Loucy (cell line): ENCODE results near the gene MPO.

Experiments
- H2AFZ ChIP-seq: fragments of 200-600 bp; sonication (generic); 2 replicates; pipeline ENCODE4 v1.6.0; 2016; ENCODE audit warnings: antibody characterized with exemption, mild to moderate bottlenecking, low read length, moderate library complexity
- H3F3A ChIP-seq: fragments of 200-600 bp; 2 replicates; pipeline ENCODE4 v1.6.0; 2016; ENCODE audit warnings: antibody characterized with exemption, low read depth, mild to moderate bottlenecking
- H3K27me3 ChIP-seq: fragments of 200-600 bp; sonication (generic); 2 replicates; pipeline ENCODE4 v1.6.1; 2014; ENCODE audit warnings: low read length, mild to moderate bottlenecking; ENCODE audit not compliant: insufficient read depth, poor library complexity, severe bottlenecking
- H3K36me3 ChIP-seq: fragments of 200-600 bp; sonication (generic); 2 replicates; pipeline ENCODE4 v1.6.1; 2016; ENCODE audit warnings: low read length; ENCODE audit not compliant: insufficient read depth
- H3K4me1 ChIP-seq: fragments of 200-600 bp; sonication (generic); 2 replicates; pipeline ENCODE4 v1.5.1; 2014; ENCODE audit warnings: low read length, mild to moderate bottlenecking; ENCODE audit not compliant: insufficient read depth, poor library complexity, severe bottlenecking
- H3K4me2 ChIP-seq: fragments of 200-600 bp; sonication (generic); 2 replicates; pipeline ENCODE4 v1.6.0; 2014; ENCODE audit warnings: antibody characterized with exemption, low read length, low read depth, mild to moderate bottlenecking; ENCODE audit not compliant: poor library complexity, severe bottlenecking
- H3K4me3 ChIP-seq: fragments of 200-600 bp; sonication (generic); 2 replicates; pipeline ENCODE4 v1.5.1; 2014; ENCODE audit warnings: low read length, mild to moderate bottlenecking, mixed read lengths; ENCODE audit not compliant: poor library complexity, severe bottlenecking
- H3K79me2 ChIP-seq: fragments of 200-600 bp; sonication (generic); 2 replicates; pipeline ENCODE4 v1.6.1; 2014; ENCODE audit warnings: low read length; ENCODE audit not compliant: insufficient read depth
- H3K9ac ChIP-seq: fragments of 200-600 bp; sonication (generic); 2 replicates; pipeline ENCODE4 v1.6.0; 2014; ENCODE audit warnings: mild to moderate bottlenecking, low read depth, low read length, moderate library complexity; ENCODE audit not compliant: poor library complexity, severe bottlenecking
- H3K9me2 ChIP-seq: fragments of 200-600 bp; sonication (generic); replicated peaks from 2 replicates; pipeline ENCODE4 v1.6.1; 2016; ENCODE audit warnings: low read depth, low read length, mixed read lengths
- H3K9me3 ChIP-seq: fragments of 200-600 bp; sonication (generic); 2 replicates; pipeline ENCODE4 v1.6.1; 2014; ENCODE audit warnings: mild to moderate bottlenecking, antibody characterized with exemption, low read length, low read depth; ENCODE audit not compliant: insufficient read depth
- H4K20me1 ChIP-seq: fragments of 200-600 bp; sonication (generic); 2 replicates; pipeline ENCODE4 v1.6.0; 2014; ENCODE audit warnings: antibody characterized with exemption, low read length, mild to moderate bottlenecking; ENCODE audit not compliant: insufficient read depth, poor library complexity, severe bottlenecking
- EZH2phosphoT487 ChIP-seq: fragments of 200-600 bp; IDR thresholded peaks from 2 replicates; pipeline ENCODE4 v1.6.1; 2018; ENCODE audit warnings: antibody characterized with exemption, mild to moderate bottlenecking, moderate library complexity, borderline replicate concordance
- TF ChIP-seq, protein P1 (sequence below): fragments of 200-600 bp; sonication (generic); conservative IDR thresholded peaks from 2 replicates; pipeline ENCODE4 v1.5.1; 2014; ENCODE audit warnings: mild to moderate bottlenecking, antibody characterized with exemption, low read length

Gene MPO

GRCh38 chr17:58277802-58278595, 2.7 kb downstream of the MPO start:
- H3K9me2 ChIP-seq: no peaks in the 10 kb centered on the region
- H2AFZ ChIP-seq: no peak overlapping the region
- H3K36me3 ChIP-seq: no peaks in the 10 kb centered on the region
- no peak overlapping the region for H3K4me3 ChIP-seq
- TF ChIP-seq, protein P1, sequence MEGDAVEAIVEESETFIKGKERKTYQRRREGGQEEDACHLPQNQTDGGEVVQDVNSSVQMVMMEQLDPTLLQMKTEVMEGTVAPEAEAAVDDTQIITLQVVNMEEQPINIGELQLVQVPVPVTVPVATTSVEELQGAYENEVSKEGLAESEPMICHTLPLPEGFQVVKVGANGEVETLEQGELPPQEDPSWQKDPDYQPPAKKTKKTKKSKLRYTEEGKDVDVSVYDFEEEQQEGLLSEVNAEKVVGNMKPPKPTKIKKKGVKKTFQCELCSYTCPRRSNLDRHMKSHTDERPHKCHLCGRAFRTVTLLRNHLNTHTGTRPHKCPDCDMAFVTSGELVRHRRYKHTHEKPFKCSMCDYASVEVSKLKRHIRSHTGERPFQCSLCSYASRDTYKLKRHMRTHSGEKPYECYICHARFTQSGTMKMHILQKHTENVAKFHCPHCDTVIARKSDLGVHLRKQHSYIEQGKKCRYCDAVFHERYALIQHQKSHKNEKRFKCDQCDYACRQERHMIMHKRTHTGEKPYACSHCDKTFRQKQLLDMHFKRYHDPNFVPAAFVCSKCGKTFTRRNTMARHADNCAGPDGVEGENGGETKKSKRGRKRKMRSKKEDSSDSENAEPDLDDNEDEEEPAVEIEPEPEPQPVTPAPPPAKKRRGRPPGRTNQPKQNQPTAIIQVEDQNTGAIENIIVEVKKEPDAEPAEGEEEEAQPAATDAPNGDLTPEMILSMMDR: no peak
- no peak for TF ChIP-seq EZH2phosphoT487
- no peaks in the 10 kb centered on the region for H3K9me3 ChIP-seq
- no peak overlapping the region for H3K4me2 ChIP-seq
- H4K20me1 ChIP-seq: no peaks in the 10 kb centered on the region
- H3K4me1 ChIP-seq: peaks cover 30% of the 10 kb centered on the region
- H3K9ac ChIP-seq: peak overlapping the region; percentile 1
- no peaks in the 10 kb centered on the region for H3F3A ChIP-seq
- no peaks in the 10 kb centered on the region for H3K79me2 ChIP-seq
- H3K27me3 ChIP-seq: no peaks in the 10 kb centered on the region

DNA sequence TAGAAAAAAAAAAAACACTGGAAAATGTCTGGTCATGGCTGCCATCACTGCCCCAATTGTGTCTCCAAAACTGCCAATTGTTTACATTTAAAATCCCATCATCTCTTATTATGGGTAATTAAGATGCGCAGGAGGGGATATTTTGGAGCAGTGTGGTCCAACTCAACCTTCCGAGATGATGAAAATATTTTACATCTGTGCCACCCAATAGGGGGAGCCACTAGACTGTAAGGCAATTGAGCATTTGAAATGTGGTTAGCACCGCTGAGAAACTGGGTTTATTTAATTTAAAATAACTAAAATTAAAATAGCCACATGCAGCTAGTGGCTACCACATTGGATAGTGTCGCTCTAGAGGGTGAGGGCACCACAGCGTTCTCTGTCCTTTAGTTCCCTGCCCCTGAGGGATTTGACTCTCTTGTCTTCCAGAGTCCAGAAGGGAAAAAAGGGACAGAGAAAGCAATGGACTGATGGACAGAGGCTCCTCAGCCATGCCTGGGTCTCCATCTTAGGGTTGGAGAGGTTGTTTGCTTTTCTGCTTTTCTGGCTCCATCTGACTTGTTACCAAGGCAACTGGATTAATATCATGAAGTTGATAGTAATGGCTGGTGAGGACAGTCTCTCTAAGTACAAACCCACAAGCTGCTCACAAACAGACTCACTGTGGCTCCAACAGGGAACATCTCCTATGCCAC, 3.5 kb downstream of the MPO start:
- Histone ChIP-seq H2AFZ (no peak overlapping the region; the same call in 1 of the 2 replicates), H3K9ac (peak overlapping the region; percentile 1), H3K4me2 (no peak overlapping the region), H3K9me2 (no peaks in the 10 kb centered on the region), H3K36me3 (no peaks in the 10 kb centered on the region), H3K4me1 (peaks cover 25% of the 10 kb centered on the region), H3K27me3 (no peaks in the 10 kb centered on the region), H4K20me1 (no peaks in the 10 kb centered on the region), H3K9me3 (no peaks in the 10 kb centered on the region), H3K79me2 (no peaks in the 10 kb centered on the region), H3K4me3 (no peak overlapping the region), H3F3A (no peaks in the 10 kb centered on the region)
- TF ChIP-seq EZH2phosphoT487: no peak
- TF ChIP-seq, protein P1: peak; percentile 76

- H2AFZ ChIP-seq: no peak overlapping the region
- H3K9ac ChIP-seq: no peak overlapping the region
- no peak overlapping the region for H3K4me2 ChIP-seq
- TF ChIP-seq, protein P1: no peak
- TF ChIP-seq EZH2phosphoT487: no peak
- peaks cover 17% of the 10 kb centered on the region for H3K4me1 ChIP-seq
- H3K4me3 ChIP-seq: no peak overlapping the region
- no peaks in the 10 kb centered on the region for H3K79me2 ChIP-seq
- H3F3A ChIP-seq: no peaks in the 10 kb centered on the region
- H3K9me3 ChIP-seq: no peaks in the 10 kb centered on the region
- no peaks in the 10 kb centered on the region for H3K9me2 ChIP-seq
- H4K20me1 ChIP-seq: no peaks in the 10 kb centered on the region
- no peaks in the 10 kb centered on the region for H3K36me3 ChIP-seq
- no peaks in the 10 kb centered on the region for H3K27me3 ChIP-seq
Observed at GRCh38 chr17:58276423-58276822, 4.3 kb downstream of the MPO start.
